CD4-positive, alpha-beta T cell treated with Interleukin-4 for 4 hours (primary cell): ENCODE measurements around the gene FMNL2.
"Not testable (repeated sequence)": the region's sequence is repeated elsewhere in the genome, so short reads cannot be mapped to it uniquely, and the experiment has no call there.

Source experiments
- DNase-seq: peaks from one replicate; pipeline ENCODE4 v3.0.0-alpha.2; 2020

The FMNL2 gene

GRCh38 chr2:152376385-152376784, 41.4 kb downstream of the FMNL2 start:
- DNase-seq, result no peak

GRCh38 chr2:152376968-152377367, 42.0 kb downstream of the FMNL2 start:
- no peak for DNase-seq

- no peak for DNase-seq
These were observed 44.1 kb downstream of the FMNL2 start for GRCh38 chr2:152379089-152379488.

- no peak for DNase-seq
These were observed 45.5 kb downstream of the FMNL2 start for GRCh38 chr2:152380261-152381055.

GRCh38 chr2:152383702-152384101, 48.7 kb downstream of the FMNL2 start:
- no peak for DNase-seq

- DNase-seq, result no peak
These were observed 50.0 kb downstream of the FMNL2 start for GRCh38 chr2:152384992-152385391.

- no peak for DNase-seq
These were observed 50.7 kb downstream of the FMNL2 start for GRCh38 chr2:152385650-152386049.

GRCh38 chr2:152386266-152386665, 51.3 kb downstream of the FMNL2 start:
- DNase-seq, result no peak

- DNase-seq, result no peak
These were observed 52.1 kb downstream of the FMNL2 start for GRCh38 chr2:152387041-152387440.

- not testable (repeated sequence) for DNase-seq
These were observed 53.3 kb downstream of the FMNL2 start for GRCh38 chr2:152388269-152388668.

- DNase-seq, result no peak
These were observed 54.5 kb downstream of the FMNL2 start for GRCh38 chr2:152389483-152389882.

- DNase-seq, result no peak
These were observed 55.9 kb downstream of the FMNL2 start for GRCh38 chr2:152390837-152391236.

- DNase-seq, result no peak
These were observed 56.3 kb downstream of the FMNL2 start for GRCh38 chr2:152391318-152391717.

- no peak for DNase-seq
These were observed 58.4 kb downstream of the FMNL2 start for GRCh38 chr2:152393377-152393776.

- no peak for DNase-seq
These were observed 59.4 kb downstream of the FMNL2 start for GRCh38 chr2:152394326-152394725.

- no peak for DNase-seq
These were observed 60.1 kb downstream of the FMNL2 start for GRCh38 chr2:152395103-152395502.

- DNase-seq, result no peak
These were observed 60.6 kb downstream of the FMNL2 start for GRCh38 chr2:152395572-152395971.

- DNase-seq, result no peak
These were observed 61.1 kb downstream of the FMNL2 start for GRCh38 chr2:152396051-152396511.

- DNase-seq, result no peak
These were observed 61.8 kb downstream of the FMNL2 start for GRCh38 chr2:152396763-152397162.

GRCh38 chr2:152399003-152399402, 64.0 kb downstream of the FMNL2 start:
- no peak for DNase-seq

GRCh38 chr2:152400607-152401214, 65.7 kb downstream of the FMNL2 start:
- no peak for DNase-seq

- DNase-seq, result no peak
These were observed 68.1 kb downstream of the FMNL2 start for GRCh38 chr2:152402780-152403759.
